HG03108 (cell line): Measurements from ENCODE around the gene KLHL29.
A peak's percentile ranks its signal among the peaks of the same experiment; 100 is the strongest.

Source experiments
- ATAC-seq: cut with Tn5 transposase; IDR thresholded peaks from one replicate; pipeline ENCODE4 v1.9.1; 2021; ENCODE audit warnings: moderate library complexity; ENCODE audit not compliant: unreplicated experiment

KLHL29 gene

GRCh38 chr2:23366720-23367119, 18.3 kb upstream of the KLHL29 start:
- no peak for ATAC-seq

GRCh38 chr2:23367760-23368159, 17.2 kb upstream of the KLHL29 start:
- ATAC-seq = no peak

- no peak for ATAC-seq
Observed at GRCh38 chr2:23373666-23374065, 11.3 kb upstream of the KLHL29 start.

DNA sequence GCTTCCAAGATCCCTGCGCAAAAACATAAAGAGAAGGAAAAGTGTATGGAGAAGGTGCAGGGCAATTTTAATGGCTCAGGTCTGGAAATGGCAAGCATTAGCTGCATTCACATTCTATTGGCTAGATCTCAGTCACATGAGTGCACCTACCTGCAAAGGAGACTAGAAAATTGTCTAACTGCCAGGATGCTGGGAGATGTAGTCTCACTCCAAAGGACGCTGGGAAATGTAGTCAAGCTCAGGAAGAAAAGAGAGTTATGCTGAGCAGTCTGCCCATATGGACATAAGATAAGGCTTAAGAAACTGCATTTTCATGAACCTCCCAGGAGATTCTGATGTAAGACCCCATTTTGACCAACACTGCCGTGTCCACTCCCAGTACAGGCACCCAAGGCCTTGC, 9.5 kb upstream of the KLHL29 start:
- ATAC-seq = peak; percentile 28

- no peak for ATAC-seq
Observed at GRCh38 chr2:23376075-23376474, 8.9 kb upstream of the KLHL29 start.

DNA sequence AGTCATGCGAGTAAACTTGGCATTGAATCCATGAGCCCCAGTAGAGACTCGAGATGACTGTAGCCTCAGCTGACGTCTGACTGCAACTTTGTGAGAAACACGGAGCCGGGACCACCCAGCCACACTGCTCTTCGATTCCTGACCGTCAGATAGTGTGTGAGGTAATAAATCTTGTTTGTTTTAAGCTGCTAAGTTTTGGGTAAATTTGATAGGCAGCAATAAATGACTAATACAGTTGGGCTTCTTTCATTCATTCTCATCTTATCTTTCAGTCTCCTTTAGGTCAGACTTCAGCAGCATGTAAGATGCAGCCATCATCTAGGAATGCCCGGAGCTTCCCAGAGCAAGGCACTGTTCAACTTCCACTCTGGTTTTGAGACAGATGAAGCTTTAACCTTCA, 8.0 kb upstream of the KLHL29 start:
- no peak for ATAC-seq

GRCh38 chr2:23377771-23378170, 7.2 kb upstream of the KLHL29 start:
- no peak for ATAC-seq

DNA sequence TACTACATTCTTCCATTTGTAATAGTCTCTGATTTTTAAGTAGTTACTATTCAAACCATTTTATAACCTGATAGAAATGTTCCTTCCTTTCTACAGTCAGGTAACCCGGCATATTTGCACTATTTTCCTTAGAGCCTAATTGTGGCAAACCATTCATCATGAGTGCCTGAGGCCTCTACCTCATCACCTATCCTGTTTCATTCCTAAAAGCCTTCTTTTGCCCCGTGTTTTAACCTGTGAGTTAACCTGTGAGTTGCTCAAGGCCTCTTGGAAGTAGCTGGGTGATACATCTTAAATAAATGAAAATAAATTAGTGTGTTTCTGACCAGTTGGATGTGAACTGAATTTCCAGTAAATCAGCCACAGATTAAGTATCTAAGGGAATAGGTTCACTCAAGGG, 6.5 kb upstream of the KLHL29 start:
- ATAC-seq = no peak

GRCh38 chr2:23379220-23379695, 5.7 kb upstream of the KLHL29 start:
- peak; percentile 46 for ATAC-seq

DNA sequence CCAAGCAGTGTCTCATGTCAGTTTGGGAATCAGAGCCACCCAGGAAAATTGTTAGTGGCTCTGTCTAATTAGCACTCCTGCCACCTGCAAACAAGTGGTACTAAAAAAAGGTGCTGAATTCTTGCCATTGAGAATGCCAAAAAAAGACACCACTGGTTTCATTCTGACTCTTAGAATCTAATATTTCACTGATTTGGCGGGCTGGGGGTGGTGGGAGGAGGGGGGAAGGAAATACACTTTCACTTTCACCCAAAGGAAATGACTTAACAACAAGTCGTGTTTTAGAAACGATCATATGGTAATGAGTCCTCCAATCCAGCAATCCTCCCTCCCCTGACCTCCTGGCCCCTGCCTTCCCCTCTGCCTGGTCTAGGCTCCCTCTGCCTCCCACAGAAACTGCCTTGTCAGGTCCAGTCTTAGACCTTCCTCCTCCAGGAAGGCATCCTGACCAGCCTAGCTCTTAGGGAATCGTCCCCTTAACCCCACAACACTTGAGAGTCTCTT, 4.4 kb upstream of the KLHL29 start:
- peak; percentile 38 for ATAC-seq

GRCh38 chr2:23381084-23381483, 3.9 kb upstream of the KLHL29 start:
- no peak for ATAC-seq

DNA sequence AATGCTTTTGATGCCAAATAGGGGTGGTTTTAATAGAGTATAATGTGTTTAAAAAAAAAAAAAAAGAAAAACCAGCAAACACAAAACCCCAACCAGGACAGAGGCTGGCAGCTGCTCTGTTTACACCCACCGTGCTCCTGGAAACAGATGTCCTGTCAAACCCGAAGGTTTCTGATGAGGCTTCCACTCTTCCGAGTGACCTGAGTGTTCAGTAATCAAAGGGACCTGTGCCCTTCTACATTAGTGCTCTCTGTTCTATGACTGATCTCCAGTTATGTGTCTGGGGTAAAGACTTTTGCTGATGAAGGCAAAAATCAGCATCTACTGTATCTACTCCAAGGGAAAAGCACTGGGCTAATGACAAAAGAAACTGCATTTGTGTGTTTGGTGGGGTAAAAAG, 3.5 kb upstream of the KLHL29 start:
- no peak for ATAC-seq

- ATAC-seq = no peak
Observed at GRCh38 chr2:23383100-23383499, 1.9 kb upstream of the KLHL29 start.

DNA sequence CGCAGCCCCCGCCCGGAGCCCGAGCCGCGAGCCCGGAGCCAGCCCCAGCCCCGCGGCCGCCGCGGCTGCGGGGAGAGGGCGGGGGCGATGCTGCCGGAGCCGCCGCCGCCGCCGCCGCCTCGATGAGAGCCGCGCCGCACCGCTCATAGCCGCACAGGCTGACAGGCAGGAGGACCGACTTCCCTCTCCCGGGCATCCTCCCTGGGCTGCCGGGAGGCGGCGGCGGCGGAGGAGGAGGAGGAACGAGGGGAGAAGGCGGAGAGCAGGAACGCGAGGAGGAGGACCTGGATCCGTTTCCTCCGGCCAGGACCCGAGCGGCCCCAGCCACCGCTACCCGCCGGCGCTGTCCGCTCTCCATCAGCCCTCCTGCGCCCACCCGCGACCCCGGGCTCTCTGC, 370 bp downstream of the KLHL29 start:
- peak; percentile 15 for ATAC-seq

- ATAC-seq = peak; percentile 19
Observed at GRCh38 chr2:23385748-23386338, 864 bp downstream of the KLHL29 start.

DNA sequence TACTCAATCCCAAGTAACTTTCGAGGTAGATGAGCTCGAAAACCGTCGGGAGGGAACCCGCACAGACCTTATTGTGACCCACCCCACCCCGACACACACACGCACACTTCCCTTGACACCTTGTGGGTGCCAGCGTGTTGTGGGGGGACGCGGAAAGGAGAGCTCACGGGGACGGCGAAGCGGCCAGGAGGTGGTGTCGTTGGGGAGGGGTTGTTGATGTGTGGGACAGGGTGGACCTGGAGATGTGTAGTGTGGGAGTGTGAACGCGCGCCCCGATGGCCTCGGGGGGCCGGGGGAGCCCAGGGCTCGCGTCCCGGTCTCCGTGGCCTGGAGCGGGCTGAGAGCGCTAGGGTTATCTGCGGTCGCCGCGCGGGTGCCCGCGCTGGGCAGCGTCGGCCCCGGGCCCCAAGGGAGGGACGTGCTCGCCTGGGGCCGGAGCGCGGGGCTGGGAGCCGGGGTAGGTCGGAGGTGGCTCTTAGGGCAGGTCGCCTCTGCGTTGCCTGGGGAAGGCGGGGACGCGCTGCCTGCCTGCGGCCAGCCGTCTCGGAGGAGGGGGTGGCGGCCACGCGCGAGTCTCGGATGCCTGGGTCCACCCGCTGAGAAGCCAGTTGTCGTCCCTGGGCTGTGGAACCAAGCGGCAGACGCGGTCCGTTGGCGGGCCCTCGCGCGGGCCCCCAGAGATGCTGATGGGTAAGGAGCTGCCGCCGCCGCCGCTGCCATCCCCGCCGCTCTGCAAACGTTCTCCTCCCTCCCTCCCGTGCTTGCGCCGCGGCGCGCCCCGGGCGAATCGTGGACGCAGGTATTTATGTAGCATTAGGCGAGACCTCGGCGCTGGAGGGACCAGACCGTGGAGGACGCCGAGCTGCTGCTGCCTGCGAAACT, 1.6 kb downstream of the KLHL29 start:
- ATAC-seq = no peak

GRCh38 chr2:23387221-23387550, 2.2 kb downstream of the KLHL29 start:
- ATAC-seq = no peak

- no peak for ATAC-seq
Observed at GRCh38 chr2:23387845-23388244, 2.9 kb downstream of the KLHL29 start.

- no peak for ATAC-seq
Observed at GRCh38 chr2:23388294-23388693, 3.3 kb downstream of the KLHL29 start.

GRCh38 chr2:23388756-23389514, 4.0 kb downstream of the KLHL29 start:
- no peak for ATAC-seq

- ATAC-seq = no peak
Observed at GRCh38 chr2:23390152-23390551, 5.2 kb downstream of the KLHL29 start.
